ENCODE results near the gene SERPINA4.
A peak's percentile ranks its signal among the peaks of the same experiment; 100 is the strongest.

The SERPINA4 gene

DNA sequence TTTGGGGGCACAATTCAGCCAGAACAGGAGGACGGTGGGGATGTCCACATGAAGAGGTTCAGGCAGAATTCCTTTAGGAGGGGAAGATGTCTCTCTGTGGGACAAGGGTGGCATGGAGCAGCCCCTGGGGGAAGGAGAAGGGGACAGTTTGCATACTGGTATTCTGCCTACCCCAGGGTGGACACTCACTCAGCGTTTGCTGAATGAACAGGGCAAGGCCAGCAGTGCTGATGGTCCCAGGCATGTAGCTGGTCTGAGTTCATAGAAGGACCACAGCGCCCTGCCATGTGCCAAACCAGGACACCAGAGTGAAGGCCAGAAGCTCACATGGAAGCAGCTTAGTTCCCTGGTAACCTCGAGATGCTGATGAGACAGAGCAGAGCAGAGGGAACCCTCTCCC is 25.4 kb downstream of the SERPINA4 start (continued):
- TF ChIP-seq ZNF623 (tag by site-specific recombination; IDR thresholded peaks at IDR 0.05) (no peak), ZNF239 (tag by site-specific recombination; IDR thresholded peaks at IDR 0.05) (no peak), ZNF19 (tag by site-specific recombination; IDR thresholded peaks at IDR 0.05; ENCODE audit: low read depth) (no peak), KLF7 (tag by site-specific recombination; IDR thresholded peaks at IDR 0.05; ENCODE audit: borderline replicate concordance) (no peak), ZNF426 (tag by site-specific recombination; IDR thresholded peaks at IDR 0.05) (no peak), ZNF514 (tag by site-specific recombination; IDR thresholded peaks at IDR 0.05) (no peak)
- TF ChIP-seq, protein P1, sequence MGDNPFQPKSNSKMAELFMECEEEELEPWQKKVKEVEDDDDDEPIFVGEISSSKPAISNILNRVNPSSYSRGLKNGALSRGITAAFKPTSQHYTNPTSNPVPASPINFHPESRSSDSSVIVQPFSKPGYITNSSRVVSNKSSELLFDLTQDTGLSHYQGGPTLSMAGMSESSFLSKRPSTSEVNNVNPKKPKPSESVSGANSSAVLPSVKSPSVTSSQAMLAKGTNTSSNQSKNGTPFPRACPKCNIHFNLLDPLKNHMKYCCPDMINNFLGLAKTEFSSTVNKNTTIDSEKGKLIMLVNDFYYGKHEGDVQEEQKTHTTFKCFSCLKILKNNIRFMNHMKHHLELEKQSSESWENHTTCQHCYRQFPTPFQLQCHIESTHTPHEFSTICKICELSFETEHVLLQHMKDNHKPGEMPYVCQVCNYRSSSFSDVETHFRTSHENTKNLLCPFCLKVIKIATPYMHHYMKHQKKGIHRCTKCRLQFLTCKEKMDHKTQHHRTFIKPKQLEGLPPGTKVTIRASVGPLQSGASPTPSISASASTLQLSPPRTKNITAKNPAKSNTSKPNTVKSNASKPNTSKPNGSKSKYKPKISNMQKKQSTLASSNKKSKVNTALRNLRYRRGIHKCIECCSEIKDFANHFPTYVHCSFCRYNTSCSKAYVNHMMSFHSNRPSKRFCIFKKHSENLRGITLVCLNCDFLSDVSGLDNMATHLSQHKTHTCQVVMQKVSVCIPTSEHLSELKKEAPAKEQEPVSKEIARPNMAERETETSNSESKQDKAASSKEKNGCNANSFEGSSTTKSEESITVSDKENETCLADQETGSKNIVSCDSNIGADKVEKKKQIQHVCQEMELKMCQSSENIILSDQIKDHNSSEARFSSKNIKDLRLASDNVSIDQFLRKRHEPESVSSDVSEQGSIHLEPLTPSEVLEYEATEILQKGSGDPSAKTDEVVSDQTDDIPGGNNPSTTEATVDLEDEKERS (tag by site-specific recombination; IDR thresholded peaks at IDR 0.05): no peak

DNA sequence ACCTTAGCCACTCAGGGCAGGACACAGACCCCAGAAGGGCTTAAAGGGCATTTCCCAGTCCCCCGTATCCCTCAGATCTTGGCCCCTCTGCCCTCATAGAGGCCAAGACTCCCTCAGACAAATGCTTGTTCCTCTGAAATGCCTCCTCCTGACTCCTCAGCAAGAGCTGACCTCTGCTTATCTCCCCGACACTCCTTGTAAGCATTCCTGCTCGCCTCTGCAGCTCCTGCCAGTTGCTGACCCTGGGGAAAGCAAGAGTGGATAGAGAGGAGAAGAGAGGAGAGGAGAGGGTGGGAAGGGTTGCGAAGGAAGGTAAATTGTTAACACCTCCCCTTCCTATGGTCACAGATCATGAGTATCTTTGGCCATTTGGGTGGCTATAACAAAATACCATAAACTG is 27.1 kb downstream of the SERPINA4 start:
- POLR2A ChIA-PET: no interaction called here
- CTCF ChIA-PET: interaction anchor here (0.6 kb wide), 1 partner anchor 1874 kb away, joined by 5 read pairs; no protein-coding TSS in a partner anchor

DNA sequence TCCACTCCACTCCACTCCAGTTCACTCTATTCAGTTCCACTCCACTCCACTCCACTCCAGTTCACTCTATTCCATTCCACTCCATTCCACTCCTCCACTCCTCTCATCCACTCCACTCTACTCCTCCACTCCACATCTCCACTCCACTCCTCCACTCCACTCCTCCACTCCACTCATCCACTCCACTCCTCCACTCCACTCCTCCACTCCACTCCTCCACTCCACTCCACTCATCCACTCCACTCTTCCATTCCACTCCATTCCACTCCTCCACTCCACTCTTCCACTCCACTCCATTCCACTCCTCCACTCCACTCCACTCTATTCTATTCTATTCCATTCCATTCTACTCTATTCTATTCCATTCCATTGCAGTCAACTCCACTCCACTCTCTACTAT is 29.8 kb downstream of the SERPINA4 start:
- POLR2A ChIA-PET: no interaction called here

More for the DNA sequence above, 27.1 kb downstream of the SERPINA4 start:
- Histone ChIP-seq H3K9me3 (ENCODE audit: control insufficient read depth, insufficient read depth, low read depth, low read length) (no peaks in the 10 kb centered on the region), H3K27ac (ENCODE audit: extremely low read depth, low read depth, low read length) (no peak overlapping the region), H3K4me1 (ENCODE audit: control insufficient read depth, insufficient read depth, low read length) (no peaks in the 10 kb centered on the region), H3K36me3 (ENCODE audit: control insufficient read depth in 2 of 2, insufficient read depth in 1 of 2, low read length in 2 of 2) (no peaks in the 10 kb centered on the region), H3K4me3 (ENCODE audit: low read depth, low read length) (no peak overlapping the region)
- TF ChIP-seq, protein P2, sequence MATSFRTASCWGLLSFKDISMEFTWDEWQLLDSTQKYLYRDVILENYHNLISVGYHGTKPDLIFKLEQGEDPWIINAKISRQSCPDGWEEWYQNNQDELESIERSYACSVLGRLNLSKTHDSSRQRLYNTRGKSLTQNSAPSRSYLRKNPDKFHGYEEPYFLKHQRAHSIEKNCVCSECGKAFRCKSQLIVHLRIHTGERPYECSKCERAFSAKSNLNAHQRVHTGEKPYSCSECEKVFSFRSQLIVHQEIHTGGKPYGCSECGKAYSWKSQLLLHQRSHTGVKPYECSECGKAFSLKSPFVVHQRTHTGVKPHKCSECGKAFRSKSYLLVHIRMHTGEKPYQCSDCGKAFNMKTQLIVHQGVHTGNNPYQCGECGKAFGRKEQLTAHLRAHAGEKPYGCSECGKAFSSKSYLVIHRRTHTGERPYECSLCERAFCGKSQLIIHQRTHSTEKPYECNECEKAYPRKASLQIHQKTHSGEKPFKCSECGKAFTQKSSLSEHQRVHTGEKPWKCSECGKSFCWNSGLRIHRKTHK (tag by site-specific recombination; IDR thresholded peaks at IDR 0.05): no peak
- TF ChIP-seq GLI4 (tag by site-specific recombination; IDR thresholded peaks at IDR 0.05) (no peak), MZF1 (tag by site-specific recombination; IDR thresholded peaks at IDR 0.05; ENCODE audit: borderline replicate concordance) (no peak), PRDM1 (tag by site-specific recombination; IDR thresholded peaks at IDR 0.05) (no peak), ZBTB8A (tag by site-specific recombination; IDR thresholded peaks at IDR 0.05) (no peak), ZNF423 (tag by site-specific recombination; IDR thresholded peaks at IDR 0.05) (no peak)
- TF ChIP-seq, protein P3, sequence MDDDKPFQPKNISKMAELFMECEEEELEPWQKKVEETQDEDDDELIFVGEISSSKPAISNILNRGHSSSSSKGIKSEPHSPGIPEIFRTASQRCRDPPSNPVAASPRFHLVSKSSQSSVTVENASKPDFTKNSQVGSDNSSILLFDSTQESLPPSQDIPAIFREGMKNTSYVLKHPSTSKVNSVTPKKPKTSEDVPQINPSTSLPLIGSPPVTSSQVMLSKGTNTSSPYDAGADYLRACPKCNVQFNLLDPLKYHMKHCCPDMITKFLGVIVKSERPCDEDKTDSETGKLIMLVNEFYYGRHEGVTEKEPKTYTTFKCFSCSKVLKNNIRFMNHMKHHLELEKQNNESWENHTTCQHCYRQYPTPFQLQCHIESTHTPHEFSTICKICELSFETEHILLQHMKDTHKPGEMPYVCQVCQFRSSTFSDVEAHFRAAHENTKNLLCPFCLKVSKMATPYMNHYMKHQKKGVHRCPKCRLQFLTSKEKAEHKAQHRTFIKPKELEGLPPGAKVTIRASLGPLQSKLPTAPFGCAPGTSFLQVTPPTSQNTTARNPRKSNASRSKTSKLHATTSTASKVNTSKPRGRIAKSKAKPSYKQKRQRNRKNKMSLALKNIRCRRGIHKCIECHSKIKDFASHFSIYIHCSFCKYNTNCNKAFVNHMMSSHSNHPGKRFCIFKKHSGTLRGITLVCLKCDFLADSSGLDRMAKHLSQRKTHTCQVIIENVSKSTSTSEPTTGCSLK (tag by site-specific recombination; IDR thresholded peaks at IDR 0.05): no peak

More for the DNA sequence above, 29.8 kb downstream of the SERPINA4 start:
- Histone ChIP-seq H3K4me1 (ENCODE audit: control insufficient read depth, insufficient read depth, low read length) (no peaks in the 10 kb centered on the region), H3K4me3 (ENCODE audit: low read depth, low read length) (no peak overlapping the region), H3K27ac (ENCODE audit: extremely low read depth, low read depth, low read length) (no peak overlapping the region), H3K36me3 (ENCODE audit: control insufficient read depth in 2 of 2, insufficient read depth in 1 of 2, low read length in 2 of 2) (no peaks in the 10 kb centered on the region), H3K9me3 (ENCODE audit: control insufficient read depth, insufficient read depth, low read depth, low read length) (no peaks in the 10 kb centered on the region)
- TF ChIP-seq ZNF114 (tag by site-specific recombination; IDR thresholded peaks at IDR 0.05) (no peak), ZNF140 (tag by site-specific recombination; IDR thresholded peaks at IDR 0.05) (0 out of 2 replicates have a peak, but pooled peaks have one; percentile 16)
- CTCF ChIA-PET: interaction anchor here (0.7 kb wide), 1 partner anchor 105 kb away, joined by 3 read pairs; no protein-coding TSS in a partner anchor

All from HEK293 (cell line).